ENCODE measurements around the gene BIN1.

The BIN1 gene

DNA sequence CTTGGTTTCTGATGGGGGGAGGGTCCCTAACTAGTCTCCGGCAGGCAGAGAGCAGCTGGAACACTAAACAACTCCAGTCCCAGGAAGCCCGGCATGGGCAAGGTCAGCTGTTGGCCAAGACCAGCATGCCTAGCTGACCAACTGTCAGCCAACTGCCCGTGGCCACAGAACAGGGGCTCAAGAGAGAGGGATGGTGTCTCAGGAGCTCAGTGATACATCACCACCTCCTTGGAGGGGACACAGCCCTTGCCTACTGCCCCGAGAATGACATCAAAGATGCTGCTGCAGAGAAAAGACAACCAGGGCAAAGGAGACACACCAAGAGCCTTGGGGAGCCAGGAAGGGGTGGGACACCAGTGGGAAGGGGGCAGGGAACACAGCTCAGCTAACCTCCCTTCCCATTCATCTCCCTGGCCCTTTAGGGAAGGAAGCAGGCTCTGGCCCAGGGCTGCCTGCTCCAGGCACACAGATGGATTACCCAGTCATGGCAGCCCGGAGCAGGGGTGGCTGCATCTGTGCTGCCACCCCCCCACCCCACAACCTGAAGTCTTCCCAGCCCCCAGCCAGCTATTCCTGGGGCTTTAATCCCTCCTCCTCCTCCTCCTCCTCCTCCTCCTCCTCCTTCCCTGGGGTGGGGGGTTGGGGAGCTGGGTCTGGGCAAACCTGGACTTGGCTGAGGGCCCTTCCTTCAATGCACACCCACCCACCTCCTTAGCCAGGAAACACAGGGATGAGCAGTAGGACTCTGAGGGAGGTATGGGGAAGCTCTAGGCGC lies 1.9 kb downstream of the BIN1 start:
- no peak for DNase-seq (ENCODE audit: low read depth in 2 of 2)

DNA sequence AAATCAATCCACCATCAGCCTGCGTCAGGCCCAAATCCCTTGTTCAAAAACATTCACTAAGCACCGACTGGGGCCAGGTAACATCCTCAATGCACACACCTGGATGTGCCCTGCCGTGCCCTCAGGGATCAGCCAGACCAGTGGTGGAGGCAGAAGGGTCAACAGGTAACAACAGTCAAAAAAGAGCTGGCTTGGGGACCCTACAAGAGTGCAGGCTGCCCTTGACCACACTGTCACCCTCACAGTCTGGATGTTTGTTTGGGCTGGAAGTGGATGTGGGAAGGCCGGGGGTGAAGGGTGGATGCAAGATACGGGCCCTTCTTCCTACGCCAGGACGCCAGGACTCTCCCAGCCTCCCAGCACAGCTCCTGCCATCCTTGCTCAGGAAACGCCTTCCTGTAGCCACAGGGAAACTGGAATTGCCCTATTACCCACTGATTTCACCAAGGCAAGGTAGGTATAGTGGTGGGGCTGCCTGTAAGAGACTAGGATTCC lies 2.7 kb downstream of the BIN1 start:
- DNase-seq (ENCODE audit: low read depth in 2 of 2), result no peak

DNA sequence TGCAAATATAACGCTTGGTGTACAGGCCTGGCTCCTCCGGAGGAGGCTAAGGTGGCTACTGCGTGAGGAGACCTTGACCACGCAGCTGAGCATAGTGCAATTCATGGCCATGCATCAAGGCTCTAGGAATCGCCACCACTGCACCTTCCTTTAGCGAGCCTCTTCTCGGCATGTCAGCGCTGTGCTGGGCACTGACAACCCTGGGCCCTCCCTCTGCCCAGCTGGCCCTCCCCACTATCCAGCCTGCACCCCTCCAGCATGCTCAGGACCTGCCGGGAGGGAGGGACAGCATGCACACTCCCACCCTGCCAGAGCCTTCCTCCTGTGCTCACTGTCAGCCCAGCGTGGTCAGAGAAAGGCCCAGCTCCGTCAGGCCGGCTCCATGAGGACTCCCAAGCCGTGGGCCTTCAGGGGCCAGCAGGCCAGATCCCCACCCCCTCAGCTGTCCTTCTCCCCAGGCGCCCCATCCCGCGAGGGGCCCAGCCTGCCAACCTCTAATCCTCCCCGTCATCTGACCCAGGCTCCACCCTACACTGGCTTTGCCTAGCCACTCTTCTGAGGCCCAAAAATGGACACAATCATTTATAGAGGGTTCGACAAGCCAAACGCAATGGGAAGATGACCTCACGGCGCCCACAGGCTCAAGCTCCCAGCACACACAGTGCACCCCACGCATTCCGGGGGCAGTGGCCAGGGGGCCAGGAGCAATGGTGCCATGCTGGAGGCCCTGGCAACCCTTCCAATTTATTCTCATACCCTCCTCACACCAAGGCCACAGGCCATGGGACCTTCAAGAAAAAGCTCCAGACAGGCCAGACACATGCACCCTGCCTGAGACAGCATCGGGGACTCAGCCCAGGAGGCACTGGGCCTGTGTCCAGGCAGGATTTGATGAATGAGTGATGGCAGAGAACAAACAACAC lies 3.5 kb downstream of the BIN1 start:
- DNase-seq (ENCODE audit: low read depth in 2 of 2), result no peak

DNA sequence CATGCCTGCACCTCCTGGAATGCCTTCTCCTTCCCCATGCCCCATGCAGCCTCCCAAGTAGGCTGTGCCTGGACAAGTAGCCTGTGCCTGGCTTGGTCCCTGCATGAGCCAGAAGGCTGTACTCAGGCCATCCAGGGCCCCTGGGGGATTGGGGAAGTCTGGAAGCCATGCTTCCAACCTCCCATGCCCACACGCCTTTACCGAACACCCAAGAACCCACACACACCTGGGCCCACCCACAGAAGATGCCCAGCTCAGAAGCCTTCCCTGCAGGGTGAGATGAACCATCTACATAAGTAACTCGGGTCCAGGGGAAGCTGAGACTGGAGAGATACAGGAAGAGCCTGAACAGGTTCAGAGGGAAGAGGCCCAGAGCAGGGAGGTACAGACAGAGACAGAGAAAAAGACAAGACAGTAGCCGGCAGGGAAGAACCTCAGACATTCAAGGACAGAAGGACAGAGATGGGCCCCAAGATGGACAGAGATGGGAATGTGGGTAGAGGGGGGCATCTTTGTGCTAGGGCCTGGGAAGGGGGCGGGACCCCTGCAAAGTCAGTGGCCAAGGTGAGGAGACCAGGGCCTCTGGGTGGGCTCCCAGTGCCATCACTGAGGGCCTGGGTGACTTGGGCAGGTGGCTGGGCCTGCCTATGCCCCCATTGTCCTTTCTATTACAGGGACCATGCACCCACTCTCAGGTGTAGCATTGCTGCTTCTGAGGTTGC lies 4.3 kb downstream of the BIN1 start:
- no peak for DNase-seq (ENCODE audit: low read depth in 2 of 2)

- DNase-seq (ENCODE audit: low read depth in 2 of 2), result no peak
These were observed 5.0 kb downstream of the BIN1 start for GRCh38 chr2:127101756-127102477.

DNA sequence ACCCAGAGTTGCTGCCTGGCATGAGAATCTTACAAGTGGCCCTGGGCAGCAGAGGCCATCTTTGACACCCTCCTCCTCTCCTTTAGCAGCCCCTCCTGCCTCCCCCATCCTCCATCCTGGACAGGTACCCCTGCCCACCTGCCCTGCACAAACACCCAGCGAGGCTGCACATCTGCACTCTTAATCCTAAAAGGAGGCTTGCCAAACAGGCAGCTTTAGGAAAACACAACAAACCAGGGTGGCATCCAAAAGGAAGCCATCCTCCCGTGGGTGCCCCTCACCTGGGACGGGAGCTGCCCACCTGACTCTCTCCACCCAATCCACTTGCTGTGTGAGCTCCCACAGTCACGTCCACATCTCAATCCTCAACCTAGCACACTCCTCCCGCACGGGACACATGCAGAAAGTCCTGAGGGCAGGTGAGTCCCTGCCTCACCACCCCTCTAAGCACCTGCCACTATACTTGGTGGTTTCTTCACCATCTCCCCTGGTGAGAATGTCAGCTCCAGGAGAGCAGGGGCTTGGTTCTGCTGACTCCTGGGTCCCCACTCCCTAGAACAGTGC lies 5.8 kb downstream of the BIN1 start:
- DNase-seq (ENCODE audit: low read depth in 2 of 2), result no peak

DNA sequence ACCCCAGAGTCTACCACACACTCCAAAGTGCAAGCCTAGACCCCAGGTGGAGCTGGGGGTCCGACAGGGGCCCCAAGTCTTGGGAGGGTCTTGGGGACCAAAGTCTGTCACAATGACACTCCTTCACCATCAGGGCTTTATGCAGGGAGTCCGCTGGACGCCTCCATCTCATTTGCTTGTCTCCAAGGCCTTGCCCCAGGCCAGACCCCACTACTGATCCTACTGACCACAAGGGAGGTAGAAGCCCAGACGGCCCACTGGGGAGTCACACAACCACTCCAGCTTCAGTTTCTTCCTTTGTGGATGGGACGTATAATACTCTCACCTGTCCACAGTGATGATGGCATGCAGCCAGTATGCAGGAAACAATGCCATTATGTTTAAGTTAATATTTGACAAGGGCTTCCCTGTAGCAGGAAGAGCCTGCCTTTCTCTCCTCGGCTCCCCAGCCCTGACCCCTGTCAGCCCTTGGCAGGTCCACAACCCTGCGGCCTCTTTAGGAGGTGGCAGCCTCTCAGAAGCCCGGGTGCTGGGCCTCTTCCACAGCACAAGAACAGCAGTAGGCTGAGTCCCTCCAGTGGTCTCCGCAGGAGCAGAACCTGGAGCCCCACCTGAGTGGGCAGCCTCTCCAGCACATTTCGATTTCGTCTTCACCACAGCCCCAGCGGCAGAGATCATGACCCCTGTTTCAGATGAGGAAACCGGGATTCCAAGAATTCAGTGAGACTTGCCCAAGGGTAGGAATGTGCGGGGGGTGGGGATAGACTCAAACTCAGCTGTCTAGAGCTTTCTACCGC lies 6.5 kb downstream of the BIN1 start:
- no peak for DNase-seq (ENCODE audit: low read depth in 2 of 2)

- DNase-seq (ENCODE audit: low read depth in 2 of 2), result no peak
These were observed 8.2 kb downstream of the BIN1 start for GRCh38 chr2:127098711-127099110.

GRCh38 chr2:127097841-127098651 lies 8.9 kb downstream of the BIN1 start:
- DNase-seq (ENCODE audit: low read depth in 2 of 2), result no peak

DNA sequence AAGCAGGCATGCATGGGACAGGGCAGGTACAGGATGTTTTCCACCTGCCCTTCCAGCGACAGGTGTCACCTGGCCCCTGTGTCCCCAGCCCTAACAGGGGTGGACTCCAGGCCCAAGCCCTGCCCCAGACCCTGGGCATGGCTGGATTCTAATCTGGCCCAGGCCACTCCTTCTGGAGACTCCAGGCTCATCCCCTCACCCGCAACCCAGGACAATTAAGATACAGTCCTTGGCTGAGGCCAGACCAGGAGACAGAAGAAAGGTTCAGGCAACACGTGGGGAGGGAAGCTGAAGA lies 9.5 kb downstream of the BIN1 start:
- DNase-seq (ENCODE audit: low read depth in 2 of 2), result no peak

- DNase-seq (ENCODE audit: low read depth in 2 of 2), result no peak
These were observed 10.1 kb downstream of the BIN1 start for GRCh38 chr2:127096718-127097470.

GRCh38 chr2:127096280-127096679 lies 10.7 kb downstream of the BIN1 start:
- no peak for DNase-seq (ENCODE audit: low read depth in 2 of 2)

GRCh38 chr2:127095784-127096183 lies 11.2 kb downstream of the BIN1 start:
- no peak for DNase-seq (ENCODE audit: low read depth in 2 of 2)

- DNase-seq (ENCODE audit: low read depth in 2 of 2), result no peak
These were observed 11.7 kb downstream of the BIN1 start for GRCh38 chr2:127095367-127095641.

DNA sequence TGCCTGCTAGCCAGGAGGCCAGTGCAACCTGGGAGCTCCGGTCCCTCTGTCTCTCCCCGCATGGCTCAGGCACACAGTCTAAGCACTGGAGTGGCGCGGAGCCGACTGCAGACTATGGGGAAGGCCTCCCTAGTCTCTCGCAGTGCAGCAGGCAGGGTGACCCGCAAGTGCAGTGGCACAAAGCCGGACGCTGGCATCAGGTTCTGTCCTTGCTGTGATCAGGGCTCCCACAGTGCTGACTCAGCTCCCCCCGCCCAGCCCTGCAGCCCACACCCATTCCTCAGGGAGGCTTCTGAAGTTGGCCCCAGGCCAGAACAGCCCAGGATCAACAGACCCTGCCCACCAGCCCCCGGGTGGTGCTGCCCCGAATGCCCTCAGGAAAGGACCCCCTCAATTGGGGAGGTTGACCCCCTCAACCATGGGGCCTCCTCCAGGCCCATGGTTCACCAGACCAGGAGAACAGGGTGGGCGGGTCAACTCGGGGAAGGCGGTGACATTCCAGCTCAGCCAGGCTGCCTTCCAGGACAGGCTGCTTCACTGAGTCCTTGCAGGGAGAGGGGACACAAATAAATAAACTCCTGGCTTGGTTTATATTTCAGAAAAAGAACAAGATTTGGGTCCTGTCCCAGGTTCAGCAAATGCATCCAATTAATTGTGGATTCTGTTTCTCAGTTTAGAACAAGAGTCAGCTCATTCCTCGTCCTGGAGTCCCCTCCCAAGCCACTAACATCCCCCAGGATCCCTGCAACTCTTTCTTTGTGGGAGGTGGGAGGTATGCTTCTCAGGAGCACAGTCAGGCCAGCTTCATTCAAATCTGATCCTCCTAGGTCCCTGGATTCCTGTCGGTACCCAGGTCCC lies 12.2 kb downstream of the BIN1 start:
- no peak for DNase-seq (ENCODE audit: low read depth in 2 of 2)

DNA sequence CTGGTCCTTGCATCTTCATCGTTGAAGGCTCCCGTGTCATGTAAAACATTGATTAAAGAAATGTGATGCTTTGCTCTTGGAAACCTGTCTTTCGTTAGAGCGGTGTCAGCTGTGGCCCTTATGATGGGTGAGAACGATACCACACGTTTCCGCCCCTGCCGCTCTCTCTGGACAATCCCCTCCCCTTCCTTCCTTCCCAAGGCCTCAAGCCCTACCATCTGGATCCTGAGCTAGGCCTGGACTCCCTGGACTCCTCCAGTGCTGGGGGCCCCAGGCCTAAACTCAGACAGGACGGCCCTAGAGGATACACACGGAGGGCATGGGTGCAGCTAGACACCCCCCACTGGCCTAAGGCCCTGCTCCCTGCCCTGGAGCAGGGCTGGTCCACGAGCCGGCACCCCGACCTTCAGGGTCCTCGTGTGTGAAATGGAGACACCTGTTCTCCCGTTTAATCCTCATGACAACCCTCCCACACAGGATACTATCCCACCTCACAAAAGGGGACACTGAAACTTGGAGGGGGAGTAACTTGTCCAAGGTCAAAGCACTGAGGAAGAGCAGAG lies 13.2 kb downstream of the BIN1 start:
- no peak for DNase-seq (ENCODE audit: low read depth in 2 of 2)

GRCh38 chr2:127092901-127093516 lies 13.9 kb downstream of the BIN1 start:
- no peak for DNase-seq (ENCODE audit: low read depth in 2 of 2)

All from stimulated activated CD8-positive, alpha-beta memory T cell treated with anti-CD3 and anti-CD28 coated beads, Interleukin-15, amount 100 ng/mL, for 4 hours (primary cell).